Ovary (tissue), 3 donors: Measurements from ENCODE around the gene ATP6V0A4.

ENCODE experiments used
- EP300 ChIP-seq: sonication (generic); formaldehyde crosslinking; IDR thresholded peaks from one replicate; pipeline ENCODE4 v1.6.1; 2017; ENCODE audit warnings: antibody characterized with exemption
- POLR2A ChIP-seq: fragments of 450-650 bp; IDR thresholded peaks from one replicate; pipeline ENCODE4 v1.6.1; 2017; ENCODE audit warnings: antibody characterized with exemption, mild to moderate bottlenecking, moderate library complexity
- TF ChIP-seq, protein P1 (sequence below), 3 donors: fragments of 450-650 bp in 2 of 3; fragments of 200-600 bp in 1 of 3; IDR thresholded peaks; one replicate each; pipeline versions ENCODE4 v1.5.1 to v1.8.0; 2016 to 2022; ENCODE audit warnings: antibody characterized with exemption in 3 of 3, mild to moderate bottlenecking in 1 of 3
- donor health status: DM: no; HTN: no; CAD: no.

DNA sequence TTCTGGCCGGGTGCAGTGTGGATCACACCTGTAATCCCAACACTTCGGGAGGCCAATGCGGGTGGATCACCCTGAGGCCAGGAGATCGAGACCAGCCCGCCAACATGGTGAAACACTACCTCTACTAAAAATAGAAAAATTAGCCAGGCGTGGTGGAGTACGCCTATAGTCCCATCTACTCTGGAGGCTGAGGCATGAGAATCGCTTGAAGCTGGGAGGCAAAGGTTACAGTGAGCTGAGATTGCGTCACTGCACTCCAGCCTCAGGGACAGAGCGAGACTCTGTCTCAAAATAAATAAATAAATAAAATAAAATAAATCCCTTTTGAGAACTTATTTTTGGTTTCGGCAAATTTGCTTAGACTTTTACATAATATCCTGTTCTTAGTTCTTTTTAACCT is 31.3 kb upstream of the ATP6V0A4 start:
- TF ChIP-seq, protein P1, sequence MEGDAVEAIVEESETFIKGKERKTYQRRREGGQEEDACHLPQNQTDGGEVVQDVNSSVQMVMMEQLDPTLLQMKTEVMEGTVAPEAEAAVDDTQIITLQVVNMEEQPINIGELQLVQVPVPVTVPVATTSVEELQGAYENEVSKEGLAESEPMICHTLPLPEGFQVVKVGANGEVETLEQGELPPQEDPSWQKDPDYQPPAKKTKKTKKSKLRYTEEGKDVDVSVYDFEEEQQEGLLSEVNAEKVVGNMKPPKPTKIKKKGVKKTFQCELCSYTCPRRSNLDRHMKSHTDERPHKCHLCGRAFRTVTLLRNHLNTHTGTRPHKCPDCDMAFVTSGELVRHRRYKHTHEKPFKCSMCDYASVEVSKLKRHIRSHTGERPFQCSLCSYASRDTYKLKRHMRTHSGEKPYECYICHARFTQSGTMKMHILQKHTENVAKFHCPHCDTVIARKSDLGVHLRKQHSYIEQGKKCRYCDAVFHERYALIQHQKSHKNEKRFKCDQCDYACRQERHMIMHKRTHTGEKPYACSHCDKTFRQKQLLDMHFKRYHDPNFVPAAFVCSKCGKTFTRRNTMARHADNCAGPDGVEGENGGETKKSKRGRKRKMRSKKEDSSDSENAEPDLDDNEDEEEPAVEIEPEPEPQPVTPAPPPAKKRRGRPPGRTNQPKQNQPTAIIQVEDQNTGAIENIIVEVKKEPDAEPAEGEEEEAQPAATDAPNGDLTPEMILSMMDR (IDR thresholded peaks at IDR 0.05), result no peak
- TF ChIP-seq EP300, result no peak
- no peak for TF ChIP-seq POLR2A
